WTC11 (cell line): ENCODE results near the gene C1orf35.

ENCODE experiments used
- CTCF ChIP-seq: fragments of 200-600 bp; IDR thresholded peaks from 2 replicates; pipeline ENCODE4 v1.8.0; 2022; ENCODE audit warnings: antibody characterized with exemption
- MAX ChIP-seq: sonication (generic); formaldehyde crosslinking; IDR thresholded peaks from 2 replicates; pipeline ENCODE4 v1.8.0; 2022; ENCODE audit warnings: mild to moderate bottlenecking, missing genetic modification reagents
- ZNF317 ChIP-seq: sonication (generic); formaldehyde crosslinking; IDR thresholded peaks from 2 replicates; pipeline ENCODE4 v1.8.1; 2023; ENCODE audit warnings: low read depth, mild to moderate bottlenecking, moderate library complexity, missing genetic modification reagents, borderline replicate concordance

GRCh38 chr1:228105270-228105995 is 2.3 kb upstream of the C1orf35 start:
- no peak for TF ChIP-seq ZNF317 (CRISPR knock-in tag)
- TF ChIP-seq CTCF: no peak
- TF ChIP-seq MAX (CRISPR knock-in tag): no peak
